Measurements from ENCODE around the gene RALGAPA2.

GRCh38 chr20:20747298-20747697, 34.9 kb upstream of the RALGAPA2 start:
- TF ChIP-seq RFX5 (IDR thresholded peaks at IDR 0.05) (no peak), BCL3 (IDR thresholded peaks at IDR 0.05) (no peak), POLR2AphosphoS2 (conservative IDR thresholded peaks at IDR 0.05; ENCODE audit: low read length) (no peak)
